NCI-H187 treated with DMSO at 0.1 percent for 48 hours (cell line): ENCODE measurements around the gene EEF1AKMT1.
"Not testable (repeated sequence)": the region's sequence is repeated elsewhere in the genome, so short reads cannot be mapped to it uniquely, and the experiment has no call there.

Experiments used
- DNase-seq: peaks from one replicate; lab custom pipeline; 2025; lab: John Stamatoyannopoulos, UW

Gene EEF1AKMT1

GRCh38 chr13:20776751-20777150 lies 3.0 kb upstream of the EEF1AKMT1 start:
- DNase-seq = no peak

- no peak for DNase-seq
Measured at GRCh38 chr13:20775961-20776360, 2.2 kb upstream of the EEF1AKMT1 start.

- DNase-seq = no peak
Measured at GRCh38 chr13:20774746-20775145, 985 bp upstream of the EEF1AKMT1 start.

DNA sequence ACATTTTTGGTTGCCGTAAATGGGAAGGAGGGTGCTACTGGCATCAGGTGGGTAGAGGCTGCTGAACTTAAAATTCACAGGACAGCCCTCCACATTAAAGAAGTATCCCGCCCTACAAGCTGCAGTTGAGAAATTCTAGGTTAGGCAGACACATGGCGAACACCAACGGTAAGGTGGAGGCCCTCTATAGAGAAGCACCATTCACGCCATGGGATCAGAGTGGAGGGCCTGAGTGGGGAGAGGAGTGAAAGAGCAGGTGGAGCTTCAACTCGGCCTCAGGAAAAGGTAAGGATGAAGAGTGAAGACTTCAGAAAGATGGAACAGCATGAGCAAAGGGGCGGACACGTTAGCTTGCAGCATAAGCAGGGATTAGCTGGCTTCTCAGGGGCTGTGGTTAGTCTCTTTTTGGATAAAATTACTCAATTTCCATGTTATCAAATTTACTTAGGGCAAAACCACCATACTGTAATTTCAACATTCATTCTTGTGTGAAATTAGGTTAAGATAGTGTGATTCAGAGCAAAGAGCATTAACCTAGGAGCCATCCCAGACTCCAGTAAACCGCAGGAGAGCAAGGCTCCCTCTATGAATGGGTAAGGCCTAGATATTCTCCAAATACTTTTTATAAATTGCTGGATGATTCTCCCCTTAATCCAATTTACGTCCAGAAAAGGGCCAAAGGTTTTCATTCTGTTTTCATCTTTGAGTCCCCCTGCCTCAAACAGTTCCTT lies 1.2 kb downstream of the EEF1AKMT1 start:
- no peak for DNase-seq

DNA sequence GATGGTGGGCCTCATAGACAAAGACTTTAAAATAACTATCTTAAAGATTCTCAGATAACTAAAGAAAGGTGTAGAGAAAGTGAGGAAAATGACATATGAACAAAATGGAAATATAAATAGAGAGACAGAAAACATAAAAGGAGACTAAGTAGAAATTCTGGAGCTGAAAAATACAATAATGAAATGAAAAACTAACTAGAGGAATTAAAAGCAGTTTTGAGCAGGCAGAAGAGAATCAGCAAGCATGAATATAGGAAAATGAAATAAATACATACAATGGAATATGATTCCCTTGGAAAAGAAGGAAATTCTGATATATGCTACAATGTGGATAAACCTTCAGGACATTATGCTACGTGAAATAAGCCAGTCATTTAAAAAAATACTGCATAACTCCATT lies 3.9 kb downstream of the EEF1AKMT1 start:
- no peak for DNase-seq

DNA sequence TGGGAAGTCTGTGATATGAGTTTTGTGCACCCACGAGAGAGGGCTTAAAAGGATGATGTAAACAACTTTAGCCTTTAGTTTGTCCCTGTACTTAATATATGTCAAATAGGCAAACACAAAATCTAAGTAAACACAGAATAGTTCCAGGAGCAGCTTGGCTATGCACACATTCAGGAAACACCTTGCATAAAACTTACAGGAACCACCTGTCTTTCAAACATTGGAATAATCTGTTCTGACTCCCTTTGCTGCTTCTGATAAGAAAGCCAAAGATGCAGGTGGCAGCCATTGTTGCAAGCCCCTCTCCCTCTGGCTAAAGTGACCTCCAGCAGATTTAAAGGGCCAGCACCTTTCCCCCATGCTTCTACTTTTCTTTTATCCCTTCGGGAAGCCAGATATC lies 4.7 kb downstream of the EEF1AKMT1 start:
- no peak for DNase-seq

GRCh38 chr13:20767309-20767943 lies 6.3 kb downstream of the EEF1AKMT1 start:
- no peak for DNase-seq

DNA sequence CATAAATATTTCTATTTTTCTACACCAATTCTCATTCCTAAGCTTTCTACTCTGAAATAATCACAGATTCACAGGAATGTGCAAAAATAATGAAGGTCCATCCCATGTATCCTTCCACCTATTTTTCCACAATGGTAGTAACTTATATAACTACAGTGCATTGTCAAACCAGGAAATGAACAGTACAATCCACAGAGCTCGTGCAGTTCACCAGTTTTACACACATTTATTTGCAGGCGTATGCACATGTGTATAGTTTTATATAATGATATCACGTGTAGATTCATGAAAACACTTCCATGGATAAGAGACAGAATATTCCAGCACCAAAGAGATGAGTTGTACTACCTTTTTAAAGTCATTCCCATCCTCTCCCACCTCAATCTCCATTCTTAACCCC lies 12.9 kb downstream of the EEF1AKMT1 start:
- DNase-seq = no peak

DNA sequence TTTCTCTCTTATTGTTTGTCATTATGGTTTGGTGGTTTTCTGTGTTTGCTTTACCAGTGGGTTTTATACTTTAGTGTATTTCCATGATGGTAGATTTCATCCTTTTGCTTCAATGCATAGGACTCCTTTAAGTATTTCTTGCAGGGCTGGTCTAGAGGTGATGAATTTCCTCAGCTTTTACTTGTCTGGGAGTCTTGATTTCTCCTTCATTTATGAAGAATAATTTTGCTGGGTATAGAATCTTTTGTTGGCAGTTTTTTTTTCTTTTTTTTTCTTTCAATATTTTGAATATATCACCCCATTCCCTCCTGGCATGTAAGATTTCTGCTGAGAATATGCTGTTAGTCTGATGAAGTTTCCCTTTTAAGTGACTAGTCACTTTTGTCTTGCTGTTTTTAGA lies 19.8 kb downstream of the EEF1AKMT1 start:
- no peak for DNase-seq

DNA sequence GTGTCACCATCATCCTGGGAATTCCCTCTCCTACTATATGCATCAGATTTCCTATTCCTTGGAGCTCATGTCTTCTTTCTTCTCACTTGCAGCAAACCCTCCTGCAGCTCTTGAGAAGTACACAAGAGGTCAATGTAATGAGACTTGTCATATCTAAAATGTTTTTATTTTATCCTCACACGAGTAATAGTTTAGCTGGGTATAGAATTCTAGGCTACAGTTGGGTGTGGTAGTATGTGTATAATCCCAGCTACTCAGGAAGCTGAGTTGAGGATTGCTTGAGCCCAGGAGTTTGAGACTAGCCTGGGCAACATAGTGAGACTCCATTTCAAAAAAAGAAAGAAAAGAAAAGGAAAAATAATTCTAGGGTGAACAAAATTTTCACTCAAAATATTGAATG lies 24.4 kb downstream of the EEF1AKMT1 start:
- DNase-seq = no peak

- not testable (repeated sequence) for DNase-seq
Measured at GRCh38 chr13:20743830-20744404, 29.8 kb downstream of the EEF1AKMT1 start.

- DNase-seq = no peak
Measured at GRCh38 chr13:20740021-20740420, 33.7 kb downstream of the EEF1AKMT1 start.

GRCh38 chr13:20738616-20739015 lies 35.1 kb downstream of the EEF1AKMT1 start:
- no peak for DNase-seq

- DNase-seq = no peak
Measured at GRCh38 chr13:20729633-20730585, 43.9 kb downstream of the EEF1AKMT1 start.

DNA sequence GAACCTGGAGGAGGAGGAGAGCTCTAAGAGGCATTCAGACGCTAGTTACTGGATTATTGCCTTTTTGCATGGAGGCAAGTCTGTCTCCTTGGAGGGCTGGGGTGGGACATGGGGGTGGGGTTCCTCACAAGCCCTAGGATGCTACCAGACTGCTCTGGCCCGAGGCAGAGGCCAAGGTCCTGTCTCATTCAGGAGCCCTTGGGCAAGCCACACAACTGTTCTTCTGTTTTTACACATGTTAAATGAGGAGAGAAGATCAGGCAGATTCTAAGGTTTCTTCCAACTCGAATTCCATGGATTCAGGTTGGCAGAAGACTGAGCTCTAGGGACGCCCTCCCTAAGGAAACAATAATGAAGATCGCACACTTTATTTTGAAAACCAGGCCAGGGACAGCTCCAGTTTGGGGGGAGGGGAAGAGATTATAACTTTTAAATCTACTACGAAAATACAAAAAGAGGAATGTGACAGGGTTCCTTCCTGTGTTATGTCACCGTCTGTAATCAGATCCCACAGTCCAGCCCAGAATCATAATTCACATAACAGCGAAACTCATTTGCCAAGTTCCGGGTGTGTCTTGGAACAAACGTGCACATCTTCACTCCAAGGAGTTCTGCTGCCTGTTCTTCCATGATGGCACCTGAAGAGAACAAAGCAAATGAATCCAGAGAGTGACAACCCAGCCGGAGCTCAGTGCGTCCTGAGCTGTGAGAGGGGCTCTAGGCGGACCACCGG lies 45.0 kb downstream of the EEF1AKMT1 start:
- no peak for DNase-seq

DNA sequence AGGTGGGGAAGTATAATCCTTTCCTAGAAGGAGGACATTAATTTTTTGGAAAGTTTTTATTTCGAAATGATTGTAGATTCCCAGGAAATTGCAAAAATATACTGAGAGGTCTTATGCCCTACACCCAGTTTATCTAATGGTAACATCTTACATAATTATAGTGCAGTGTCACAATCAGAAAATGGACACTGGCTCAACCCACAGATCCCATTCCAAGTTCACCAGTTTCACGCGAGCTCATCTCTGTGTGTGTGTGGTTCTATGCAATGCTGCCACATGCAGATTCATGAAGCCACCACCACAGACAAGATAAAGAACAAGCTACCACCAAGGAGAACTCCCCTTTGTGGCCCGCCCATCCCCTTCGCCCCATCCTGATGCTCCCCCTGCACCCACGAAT lies 45.9 kb downstream of the EEF1AKMT1 start:
- no peak for DNase-seq

- DNase-seq = no peak
Measured at GRCh38 chr13:20721454-20722357, 52.1 kb downstream of the EEF1AKMT1 start.

DNA sequence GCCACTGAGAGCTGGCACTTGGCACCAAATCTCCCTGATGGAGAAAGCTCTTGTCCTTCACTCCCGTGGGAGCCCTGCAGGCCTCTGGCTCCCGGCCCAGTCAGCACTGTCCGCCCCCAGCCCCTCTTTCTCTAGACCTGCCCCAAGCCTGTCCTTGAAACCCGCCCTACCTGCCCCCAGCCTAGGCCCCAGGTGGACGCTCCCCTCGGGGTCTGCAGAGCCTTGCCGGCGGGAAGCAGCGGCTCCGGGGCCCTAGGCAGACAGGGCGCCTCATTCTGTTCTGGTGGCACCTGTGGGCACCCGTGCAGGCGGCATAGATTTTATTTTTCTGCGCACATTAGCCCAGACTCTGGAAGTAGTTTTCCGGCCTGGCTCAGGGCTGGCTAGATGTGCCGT lies 52.7 kb downstream of the EEF1AKMT1 start:
- no peak for DNase-seq

GRCh38 chr13:20720499-20720898 lies 53.3 kb downstream of the EEF1AKMT1 start:
- no peak for DNase-seq

- no peak for DNase-seq
Measured at GRCh38 chr13:20719783-20720182, 54.0 kb downstream of the EEF1AKMT1 start.
